ENCODE results near the gene WWOX.
"Not testable (repeated sequence)": the region's sequence is repeated elsewhere in the genome, so short reads cannot be mapped to it uniquely, and the experiment has no call there.

WWOX gene

GRCh38 chr16:78667675-78668074, 568.2 kb downstream of the WWOX start:
- no peak overlapping the region for H3K4me3 ChIP-seq (ENCODE audit: low read depth, low read length)

GRCh38 chr16:78668393-78668792, 568.9 kb downstream of the WWOX start:
- no peak overlapping the region for H3K4me3 ChIP-seq (ENCODE audit: low read depth, low read length)

DNA sequence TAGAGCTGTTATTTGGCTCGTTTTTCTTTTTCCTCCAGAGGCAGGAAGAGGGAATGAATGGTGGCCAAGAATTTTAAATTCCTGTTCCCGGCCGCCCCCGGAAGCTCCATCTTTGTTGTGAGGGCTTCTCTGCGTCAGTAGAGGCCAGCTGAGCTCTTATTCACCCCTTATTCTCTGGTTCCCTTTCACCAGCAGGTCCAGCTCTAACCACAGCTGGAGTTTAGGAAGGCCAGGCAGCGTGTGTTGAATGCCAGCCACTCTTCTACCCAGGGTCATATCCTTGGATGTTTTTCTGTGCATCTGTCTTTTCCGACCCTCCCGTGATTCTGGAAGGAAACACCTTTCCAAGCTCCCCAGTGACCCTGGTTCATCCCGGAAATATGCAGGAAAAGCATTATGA, 570.5 kb downstream of the WWOX start:
- no peak overlapping the region for H3K4me3 ChIP-seq (ENCODE audit: low read depth, low read length)

DNA sequence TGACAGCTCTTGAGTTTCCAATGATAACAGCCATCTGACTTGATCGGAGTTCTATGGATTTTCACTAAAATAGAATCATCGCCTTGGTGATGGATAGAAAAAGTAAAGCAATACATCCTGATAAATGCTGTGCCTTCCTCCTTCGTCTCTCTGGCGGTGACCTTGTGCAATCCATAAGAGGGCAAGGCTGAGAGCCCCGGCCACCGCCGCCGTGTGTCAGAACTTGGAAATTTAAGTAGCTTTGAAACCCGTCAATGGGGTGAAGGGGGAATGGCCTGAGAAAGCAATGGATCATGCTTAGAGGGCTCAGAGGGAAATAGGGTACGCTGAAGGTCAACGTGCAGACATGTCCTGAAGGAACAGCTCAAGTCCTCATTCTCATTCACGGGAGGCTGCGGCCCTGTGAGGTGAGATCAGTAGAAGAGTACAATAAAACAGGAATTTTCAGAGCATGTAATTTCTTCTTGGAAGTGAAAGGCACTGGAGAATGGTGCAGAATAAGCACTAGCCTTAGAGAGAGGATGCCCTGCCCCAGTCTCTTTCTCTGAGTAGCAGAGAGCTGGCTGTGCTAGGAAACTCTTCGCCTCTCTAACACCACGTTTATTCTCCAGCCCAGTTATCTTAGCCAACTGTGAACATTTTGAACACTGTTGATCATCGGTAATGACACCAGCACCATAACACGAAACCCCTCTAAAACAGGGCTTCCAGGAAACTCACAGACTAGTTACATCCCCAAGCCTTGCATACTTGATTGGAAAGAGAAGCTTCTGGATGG, 573.5 kb downstream of the WWOX start:
- no peak overlapping the region for H3K4me3 ChIP-seq (ENCODE audit: low read depth, low read length)

DNA sequence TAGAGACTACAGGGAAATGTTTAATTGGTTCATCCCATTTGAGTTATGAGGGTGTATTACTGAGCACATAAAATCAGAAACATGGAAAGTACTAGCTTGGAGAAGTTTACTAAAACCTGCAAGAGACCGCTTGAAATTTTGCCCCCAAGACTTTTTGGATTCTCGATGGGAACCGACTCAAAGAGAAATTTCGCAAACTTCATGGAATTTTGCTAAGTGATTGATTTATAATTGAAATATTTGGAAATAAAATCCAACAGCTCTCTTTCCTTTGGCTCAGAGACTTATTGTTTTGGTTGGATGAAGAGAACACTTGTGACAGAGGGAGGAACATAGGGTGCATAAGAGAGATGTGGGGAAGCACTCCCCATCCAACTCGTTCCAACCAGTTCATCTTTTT, 574.4 kb downstream of the WWOX start:
- H3K4me3 ChIP-seq (ENCODE audit: low read depth, low read length): no peak overlapping the region

DNA sequence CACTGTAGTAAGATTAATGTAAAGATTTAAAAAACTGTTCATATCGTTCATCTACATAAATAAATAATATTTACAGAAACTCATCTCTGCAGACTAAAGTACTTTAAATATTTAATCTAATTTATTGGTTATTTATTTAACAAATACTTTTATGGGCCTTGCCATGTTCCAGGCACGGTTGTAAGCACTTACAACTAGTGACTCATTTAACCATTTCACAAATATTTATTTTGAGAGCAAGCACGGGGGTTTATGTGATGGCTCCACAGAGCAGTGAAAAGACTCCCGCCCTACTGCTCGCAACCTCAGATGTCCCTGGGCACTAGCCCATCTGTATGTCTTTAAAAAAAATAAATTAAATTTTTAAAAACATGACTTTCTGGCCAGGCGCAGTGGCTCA, 575.9 kb downstream of the WWOX start:
- H3K4me3 ChIP-seq (ENCODE audit: low read depth, low read length): no peak overlapping the region

GRCh38 chr16:78675951-78676792, 576.7 kb downstream of the WWOX start:
- H3K4me3 ChIP-seq (ENCODE audit: low read depth, low read length): no peak overlapping the region

GRCh38 chr16:78677181-78677731, 577.8 kb downstream of the WWOX start:
- H3K4me3 ChIP-seq (ENCODE audit: low read depth, low read length): no peak overlapping the region

DNA sequence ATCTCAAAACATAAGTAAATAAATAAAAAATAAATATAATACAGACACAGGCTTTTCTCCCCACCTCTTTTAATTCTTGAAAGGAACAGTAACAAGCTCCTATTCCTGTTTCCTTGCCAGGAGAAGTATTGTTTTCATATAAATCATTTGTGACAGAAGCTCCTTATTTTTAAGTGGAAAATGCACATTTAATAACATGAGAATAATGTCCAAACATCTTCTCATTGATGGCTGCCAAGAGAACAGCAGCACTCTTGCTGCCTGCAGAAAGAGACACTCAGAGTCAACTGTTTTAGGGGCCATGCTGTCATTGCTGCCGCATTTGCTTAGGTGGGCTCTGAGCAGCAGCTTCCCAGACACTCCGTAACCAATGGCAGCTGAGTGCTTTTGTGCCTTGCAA, 580.1 kb downstream of the WWOX start:
- no peak overlapping the region for H3K4me3 ChIP-seq (ENCODE audit: low read depth, low read length)

DNA sequence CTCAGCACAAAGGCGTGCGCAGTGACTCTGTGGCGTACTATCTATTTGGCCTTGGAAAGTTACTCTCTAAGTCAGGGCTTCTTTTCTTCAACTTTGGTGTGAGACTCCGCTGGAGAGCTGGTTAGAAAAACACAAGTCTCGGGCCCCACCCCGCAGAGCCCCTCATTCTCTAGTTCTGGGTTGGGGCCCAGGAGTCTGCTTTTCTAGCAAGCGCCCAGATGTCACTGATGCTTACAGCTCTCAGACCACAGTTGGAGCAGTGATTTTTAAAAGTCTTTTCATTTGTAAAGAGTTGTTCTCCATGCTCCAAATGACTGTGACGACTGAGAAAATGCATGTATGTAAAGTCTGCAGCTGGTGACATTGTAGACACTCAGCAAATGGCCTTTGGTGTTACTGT, 582.3 kb downstream of the WWOX start:
- H3K4me3 ChIP-seq (ENCODE audit: low read depth, low read length): no peak overlapping the region

DNA sequence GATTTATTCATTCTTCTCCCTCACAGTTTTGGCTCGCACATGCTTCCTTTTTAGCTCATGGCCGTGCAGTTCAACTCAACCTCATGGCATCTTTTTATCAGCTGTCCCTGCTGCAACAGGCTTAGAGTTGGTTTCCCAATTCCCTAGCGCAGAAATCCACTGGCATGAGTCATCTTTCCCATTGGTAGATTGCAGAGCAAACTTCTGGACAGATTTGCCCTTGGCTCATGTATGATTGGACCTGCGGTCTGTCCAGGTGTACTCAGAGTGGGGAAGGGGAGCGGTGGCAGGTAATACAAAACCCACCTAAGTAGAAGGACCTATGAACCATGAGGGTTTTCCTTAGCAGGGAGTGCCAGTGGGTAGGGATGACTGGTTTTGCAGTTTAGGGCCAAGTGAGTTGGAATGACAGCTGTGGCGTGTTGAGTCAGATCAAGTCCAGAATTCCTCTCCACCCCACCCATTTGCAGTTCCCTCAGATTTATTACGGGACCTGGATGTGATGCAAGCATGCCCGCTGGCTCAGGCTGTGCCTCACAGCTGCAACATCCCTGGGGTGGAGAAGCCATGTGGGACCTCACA, 584.7 kb downstream of the WWOX start:
- H3K4me3 ChIP-seq (ENCODE audit: low read depth, low read length): no peak overlapping the region

DNA sequence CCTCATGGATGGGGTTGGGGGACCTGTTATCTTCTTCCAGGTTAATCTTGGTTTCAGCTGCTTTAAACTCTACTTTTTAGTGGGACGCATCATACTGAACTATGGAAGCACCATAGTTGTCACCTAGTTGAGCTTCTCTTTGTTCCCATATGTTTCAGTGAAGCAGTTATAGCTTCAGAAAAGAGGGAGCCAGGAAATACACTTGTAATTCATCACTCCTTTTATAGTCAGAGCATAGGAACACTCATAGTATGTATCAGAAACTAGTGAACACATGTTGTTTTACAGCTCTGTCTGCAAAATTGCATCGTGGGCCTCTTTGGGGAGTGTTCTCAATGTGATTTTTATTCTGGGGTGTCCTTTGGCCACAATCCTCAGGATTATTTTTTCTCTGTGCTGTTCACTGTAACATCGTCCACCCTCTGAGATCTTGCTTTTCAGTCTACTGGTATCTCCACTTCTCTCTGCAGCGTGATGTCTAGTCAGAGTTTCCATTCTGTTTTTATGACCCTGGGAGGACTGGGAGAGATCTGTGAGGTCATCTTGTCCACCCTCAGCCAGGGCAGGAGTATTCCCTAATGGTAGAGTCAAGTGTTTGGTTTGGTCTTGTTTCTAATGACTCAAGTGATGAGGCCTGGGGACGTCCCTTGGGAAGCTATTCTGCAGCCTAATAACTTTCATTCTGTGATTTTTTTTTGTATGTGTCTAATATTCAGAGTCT, 585.4 kb downstream of the WWOX start:
- no peak overlapping the region for H3K4me3 ChIP-seq (ENCODE audit: low read depth, low read length)

- H3K4me3 ChIP-seq (ENCODE audit: low read depth, low read length): no peak overlapping the region
Observed at GRCh38 chr16:78686601-78687000, 587.1 kb downstream of the WWOX start.

GRCh38 chr16:78689028-78689427, 589.6 kb downstream of the WWOX start:
- no peak overlapping the region for H3K4me3 ChIP-seq (ENCODE audit: low read depth, low read length)

- no peak overlapping the region for H3K4me3 ChIP-seq (ENCODE audit: low read depth, low read length)
Observed at GRCh38 chr16:78689536-78689935, 590.1 kb downstream of the WWOX start.

GRCh38 chr16:78690510-78690909, 591.1 kb downstream of the WWOX start:
- H3K4me3 ChIP-seq (ENCODE audit: low read depth, low read length): no peak overlapping the region

GRCh38 chr16:78691746-78692145, 592.3 kb downstream of the WWOX start:
- H3K4me3 ChIP-seq (ENCODE audit: low read depth, low read length): not testable (repeated sequence)

DNA sequence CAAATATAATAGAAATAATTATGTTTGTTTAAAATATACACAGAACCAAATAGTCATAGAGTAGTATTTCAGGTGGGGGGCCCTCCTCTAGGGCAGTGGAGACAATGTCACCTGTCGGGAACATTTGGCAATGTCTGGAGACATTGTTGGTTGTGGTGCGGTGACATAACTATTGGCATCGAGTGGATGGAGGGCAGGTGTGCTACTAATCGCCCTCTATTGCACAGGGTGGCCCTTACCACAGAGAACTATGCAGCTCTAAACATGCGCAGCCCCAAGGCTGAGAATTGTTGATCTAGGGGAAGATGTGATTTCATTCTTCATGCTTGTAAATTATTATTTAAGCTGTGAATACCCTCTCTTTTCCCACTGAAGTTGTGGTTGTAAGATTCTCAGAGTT, 594.0 kb downstream of the WWOX start:
- no peak overlapping the region for H3K4me3 ChIP-seq (ENCODE audit: low read depth, low read length)

- no peak overlapping the region for H3K4me3 ChIP-seq (ENCODE audit: low read depth, low read length)
Observed at GRCh38 chr16:78694414-78694813, 595.0 kb downstream of the WWOX start.

- H3K4me3 ChIP-seq (ENCODE audit: low read depth, low read length): no peak overlapping the region
Observed at GRCh38 chr16:78695391-78695790, 595.9 kb downstream of the WWOX start.

DNA sequence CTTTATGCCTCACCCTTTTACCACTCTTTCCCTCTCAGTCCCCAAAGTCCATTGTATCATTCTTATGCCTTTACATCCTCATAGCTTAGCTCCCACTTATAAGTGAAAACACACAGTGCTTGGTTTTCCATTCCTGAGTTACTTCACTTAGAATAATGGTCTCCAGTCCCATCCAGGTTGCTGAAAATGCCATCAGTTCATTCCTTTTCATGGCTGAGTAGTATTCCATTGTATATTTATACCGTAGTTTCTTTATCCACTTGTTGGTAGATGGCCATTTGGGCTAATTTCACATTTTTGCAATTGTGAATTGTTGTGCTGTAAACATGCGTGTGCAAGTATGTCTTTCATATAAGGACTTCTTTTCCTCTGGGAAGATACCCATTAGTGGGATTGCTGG, 597.3 kb downstream of the WWOX start:
- H3K4me3 ChIP-seq (ENCODE audit: low read depth, low read length): no peak overlapping the region
